ENCODE data around the gene TRIM9. TPM values are rescaled to one million over a fixed set of nuclear protein-coding genes. Genes with fewer than 3 reads are reported as not detected.

TRIM9 gene
- total and polyA plus RNA-seq, 9 of the 15 experiments (the other 6 are each of a cell fraction or from before 2014, with no cell fraction given) = 0.03 to 0.15 (median 0.04) TPM; not detected in 4

DNA sequence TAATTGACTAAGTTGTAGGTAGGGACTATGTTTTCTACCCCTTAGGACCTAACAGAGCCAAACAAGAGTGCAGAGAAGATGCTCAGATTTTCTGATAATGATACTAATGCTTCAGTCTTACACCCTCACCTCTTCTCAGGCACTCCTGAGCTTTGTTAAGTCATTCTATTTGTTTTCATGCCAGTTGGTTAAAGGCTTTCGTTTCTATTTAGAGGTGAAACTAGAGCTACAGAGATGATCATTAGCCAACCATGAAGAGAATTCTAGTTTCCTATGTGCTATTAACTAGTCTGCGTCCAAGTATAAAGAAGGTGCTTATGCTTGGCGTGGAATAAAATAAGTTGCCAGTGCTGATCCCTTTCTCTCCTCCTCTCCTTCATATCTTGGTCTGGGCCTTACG is 116.0 kb downstream of the TRIM9 start:
- no peak overlapping the region for H3K4me3 ChIP-seq
- no TSS peak for BruUV-seq (replicated peaks)
- no peak overlapping the region for H3K4me2 ChIP-seq (ENCODE audit: insufficient read depth, low read length)
- H4K20me1 ChIP-seq (replicated peaks; ENCODE audit: control insufficient read depth, insufficient read depth, low read length) = no peaks in the 10 kb centered on the region
- no peaks in the 10 kb centered on the region for H3K4me1 ChIP-seq (replicated peaks in 1 of 2; ENCODE audit: control insufficient read depth in 2 of 2, insufficient read depth in 2 of 2, low read length in 2 of 2)
- H3K27me3 ChIP-seq (ENCODE audit: control insufficient read depth in 2 of 2, insufficient read depth in 2 of 2, low read length in 2 of 2) = peaks cover 2 to 27% of the 10 kb centered on the region in 2 experiments; a peak in 2 of 5 replicates
- DNase-seq (ENCODE audit: extremely low read depth in 1 of 4, low spot score in 3 of 4) = no peak
- 0% methylated on average over 3 of the region's 4 CpGs for WGBS (ENCODE audit: insufficient coverage, low coverage, missing lambda C conversion rate)
- H3K27ac ChIP-seq (ENCODE audit: extremely low read depth, low read depth, low read length) = no peak overlapping the region
- in situ Hi-C loops (cut with MboI) = no loop called here
- intact Hi-C loops (cut with micrococcal nuclease) = no loop called here
- POLR2A ChIA-PET = no interaction called here
- no peak for ATAC-seq
- TF ChIP-seq PTTG1 (tag; IDR thresholded peaks at IDR 0.05; ENCODE audit: low read depth) (no peak), NFE2 (IDR thresholded peaks at IDR 0.05; ENCODE audit: low read depth) (no peak), ZNF384 (IDR thresholded peaks at IDR 0.05; ENCODE audit: low read depth, low read length) (no peak), PTBP1 (IDR thresholded peaks at IDR 0.05; ENCODE audit: low read depth, low read length) (no peak), NFXL1 (CRISPR knock-in tag; IDR thresholded peaks at IDR 0.05) (no peak), IFI16 (CRISPR knock-in tag; IDR thresholded peaks at IDR 0.05) (no peak), NELFE (IDR thresholded peaks at IDR 0.05; ENCODE audit: insufficient read depth, insufficient read length) (no peak), SAP30 (IDR thresholded peaks at IDR 0.05; ENCODE audit: borderline replicate concordance, insufficient read depth, low read depth, low read length, poor library complexity, severe bottlenecking) (no peak), RB1 (IDR thresholded peaks at IDR 0.05; ENCODE audit: low read depth) (no peak)
- no peaks in the 10 kb centered on the region for H3K9me1 ChIP-seq (ENCODE audit: control insufficient read depth, insufficient read depth, low read length)
- H3K9me3 ChIP-seq (replicated peaks; ENCODE audit: control insufficient read depth, insufficient read depth, low read depth, low read length) = no peaks in the 10 kb centered on the region
- H3K9ac ChIP-seq (ENCODE audit: insufficient read depth in 1 of 2, low read depth in 2 of 2, low read length in 2 of 2) = no peak overlapping the region
- H2AFZ ChIP-seq (ENCODE audit: low read depth, low read length) = no peak overlapping the region
- no peaks in the 10 kb centered on the region for H3K79me2 ChIP-seq (ENCODE audit: control insufficient read depth, insufficient read depth, low read length)
- H3K36me3 ChIP-seq (ENCODE audit: control insufficient read depth, insufficient read depth, low read length) = no peaks in the 10 kb centered on the region
- CTCF ChIA-PET (ENCODE audit: low intra/inter-chr PET ratio) = no interaction called here
- no peak for FAIRE-seq

All from K562 (cell line).